Kidney epithelial cell (primary cell): ENCODE measurements around the gene MYO1B. TPM values are rescaled to one million over a fixed set of nuclear protein-coding genes. Genes with fewer than 3 reads are reported as not detected.

Experiments
- DNase-seq: peaks from one replicate; pipeline ENCODE4 v3.0.0-alpha.2; 2010; ENCODE audit warnings: low read depth
- H3K27me3 ChIP-seq: 2 replicates; pipeline ENCODE4 v1.6.0; 2011; ENCODE audit warnings: low read length; ENCODE audit not compliant: control insufficient read depth, insufficient read depth
- H3K36me3 ChIP-seq: 2 replicates; pipeline ENCODE4 v1.5.1; 2011; ENCODE audit warnings: low read length; ENCODE audit not compliant: control insufficient read depth, insufficient read depth
- H3K4me3 ChIP-seq: 2 replicates; pipeline ENCODE4 v1.5.1; 2011; ENCODE audit warnings: low read depth, mild to moderate bottlenecking, control low read depth, low read length
- CTCF ChIP-seq: IDR thresholded peaks from 2 replicates; pipeline ENCODE4 v1.5.1; 2011; ENCODE audit warnings: mild to moderate bottlenecking, moderate library complexity, low read length, control low read depth, inconsistent platforms; ENCODE audit not compliant: insufficient read depth, poor library complexity, severe bottlenecking
- total RNA-seq: library from RNA; depleted of rRNA; stranded (reverse); fragments of >200 nt; gene quantifications from 2 replicates; pipeline ENCODE4 v1.2.3, GENCODE V29; 2015

The MYO1B gene
- total RNA-seq, 1 donor from 2014 or later: 62.8 TPM

GRCh38 chr2:191396794-191397193, 151.6 kb downstream of the MYO1B start:
- TF ChIP-seq CTCF: no peak
- no peaks in the 10 kb centered on the region for H3K27me3 ChIP-seq
- DNase-seq: no peak
- no peaks in the 10 kb centered on the region for H3K36me3 ChIP-seq
- H3K4me3 ChIP-seq: no peak overlapping the region

GRCh38 chr2:191399601-191400000, 154.4 kb downstream of the MYO1B start:
- no peak for DNase-seq
- Histone ChIP-seq H3K27me3 (no peaks in the 10 kb centered on the region), H3K4me3 (no peak overlapping the region), H3K36me3 (no peaks in the 10 kb centered on the region)
- TF ChIP-seq CTCF: no peak

- Histone ChIP-seq H3K27me3 (no peaks in the 10 kb centered on the region), H3K36me3 (no peaks in the 10 kb centered on the region), H3K4me3 (no peak overlapping the region)
- no peak for DNase-seq
- no peak for TF ChIP-seq CTCF
These were observed 156.1 kb downstream of the MYO1B start for GRCh38 chr2:191401287-191401686.

GRCh38 chr2:191402966-191403565, 157.9 kb downstream of the MYO1B start:
- H3K27me3 ChIP-seq: no peaks in the 10 kb centered on the region
- H3K36me3 ChIP-seq: no peaks in the 10 kb centered on the region
- no peak overlapping the region for H3K4me3 ChIP-seq
- no peak for DNase-seq
- TF ChIP-seq CTCF: no peak

- no peak for DNase-seq
- no peak for TF ChIP-seq CTCF
- Histone ChIP-seq H3K27me3 (no peaks in the 10 kb centered on the region), H3K36me3 (no peaks in the 10 kb centered on the region), H3K4me3 (no peak overlapping the region)
These were observed 159.4 kb downstream of the MYO1B start for GRCh38 chr2:191404568-191404991.

GRCh38 chr2:191405546-191405945, 160.3 kb downstream of the MYO1B start:
- H3K27me3 ChIP-seq: no peaks in the 10 kb centered on the region
- H3K4me3 ChIP-seq: no peak overlapping the region
- H3K36me3 ChIP-seq: no peaks in the 10 kb centered on the region
- no peak for TF ChIP-seq CTCF
- DNase-seq: no peak
